LNCAP (cell line): ENCODE results near the gene TRIO.

Experiments
- TF ChIP-seq, protein P1 (sequence below): fragments of 450-650 bp; IDR thresholded peaks from 2 replicates; pipeline ENCODE4 v1.5.1; 2017; ENCODE audit warnings: mild to moderate bottlenecking

TRIO gene

DNA sequence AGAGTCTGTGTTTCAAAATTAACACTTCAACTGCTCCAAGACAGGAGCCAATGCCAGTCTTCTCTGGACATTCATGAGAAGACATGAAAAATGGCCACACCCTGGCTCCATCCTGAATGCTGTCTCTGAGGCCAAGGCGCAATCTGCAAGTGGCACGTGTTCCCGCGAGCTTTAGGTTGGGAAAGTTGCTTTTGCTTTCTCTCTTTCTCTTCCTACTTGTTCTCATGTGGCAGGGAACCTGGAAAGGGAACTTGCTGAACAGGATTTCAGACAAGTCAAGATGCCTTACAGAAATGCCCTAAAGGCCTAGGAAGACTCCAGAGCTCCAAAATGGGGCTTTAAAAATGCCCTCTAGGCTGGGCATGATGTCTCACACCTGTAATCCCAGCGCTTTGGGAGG is 346.5 kb downstream of the TRIO start:
- TF ChIP-seq, protein P1, sequence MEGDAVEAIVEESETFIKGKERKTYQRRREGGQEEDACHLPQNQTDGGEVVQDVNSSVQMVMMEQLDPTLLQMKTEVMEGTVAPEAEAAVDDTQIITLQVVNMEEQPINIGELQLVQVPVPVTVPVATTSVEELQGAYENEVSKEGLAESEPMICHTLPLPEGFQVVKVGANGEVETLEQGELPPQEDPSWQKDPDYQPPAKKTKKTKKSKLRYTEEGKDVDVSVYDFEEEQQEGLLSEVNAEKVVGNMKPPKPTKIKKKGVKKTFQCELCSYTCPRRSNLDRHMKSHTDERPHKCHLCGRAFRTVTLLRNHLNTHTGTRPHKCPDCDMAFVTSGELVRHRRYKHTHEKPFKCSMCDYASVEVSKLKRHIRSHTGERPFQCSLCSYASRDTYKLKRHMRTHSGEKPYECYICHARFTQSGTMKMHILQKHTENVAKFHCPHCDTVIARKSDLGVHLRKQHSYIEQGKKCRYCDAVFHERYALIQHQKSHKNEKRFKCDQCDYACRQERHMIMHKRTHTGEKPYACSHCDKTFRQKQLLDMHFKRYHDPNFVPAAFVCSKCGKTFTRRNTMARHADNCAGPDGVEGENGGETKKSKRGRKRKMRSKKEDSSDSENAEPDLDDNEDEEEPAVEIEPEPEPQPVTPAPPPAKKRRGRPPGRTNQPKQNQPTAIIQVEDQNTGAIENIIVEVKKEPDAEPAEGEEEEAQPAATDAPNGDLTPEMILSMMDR = no peak

GRCh38 chr5:14490309-14490711 is 347.2 kb downstream of the TRIO start:
- TF ChIP-seq, protein P1 = no peak

GRCh38 chr5:14491015-14491915 is 348.1 kb downstream of the TRIO start:
- TF ChIP-seq, protein P1 = no peak

GRCh38 chr5:14492331-14492964 is 349.3 kb downstream of the TRIO start:
- TF ChIP-seq, protein P1 = no peak

DNA sequence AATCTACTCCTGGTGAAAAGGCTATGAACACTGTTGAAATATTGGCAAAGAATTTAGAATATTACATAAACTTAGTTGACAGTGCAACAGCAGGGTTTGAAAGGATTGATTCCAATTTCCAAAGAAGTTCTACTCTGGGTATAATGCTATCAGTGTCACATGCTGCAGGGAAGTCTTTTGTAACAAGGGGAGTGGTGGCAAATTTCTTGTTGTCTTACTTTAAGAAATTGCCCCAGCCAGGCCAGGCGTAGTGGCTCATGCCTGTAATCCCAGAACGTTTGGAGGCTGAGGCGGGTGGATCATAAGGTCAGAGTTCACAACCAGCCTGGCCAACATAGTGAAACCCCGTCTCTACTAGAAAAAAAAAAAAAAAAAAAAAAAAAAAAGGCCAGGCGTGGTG is 352.2 kb downstream of the TRIO start:
- TF ChIP-seq, protein P1 = no peak

DNA sequence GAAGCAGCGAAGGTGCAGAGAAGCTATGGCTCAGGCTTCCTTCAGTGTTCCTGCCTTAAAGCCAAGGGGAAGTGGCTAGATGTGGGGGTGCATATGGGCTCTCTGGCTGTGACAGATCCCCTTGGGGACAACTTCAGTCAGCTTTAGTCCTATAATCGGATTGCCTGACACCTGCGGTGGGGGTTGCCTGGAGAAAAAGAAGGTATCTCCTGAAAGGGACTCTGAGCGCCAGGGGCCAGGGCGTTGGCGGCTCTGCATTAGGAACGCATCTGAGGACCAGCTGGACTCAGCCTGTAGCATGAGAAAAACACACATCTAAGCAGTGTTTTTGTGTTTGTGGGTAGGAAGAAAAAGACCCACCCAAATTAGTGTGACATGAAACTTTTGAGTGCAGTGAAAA is 354.2 kb downstream of the TRIO start:
- TF ChIP-seq, protein P1 = no peak

DNA sequence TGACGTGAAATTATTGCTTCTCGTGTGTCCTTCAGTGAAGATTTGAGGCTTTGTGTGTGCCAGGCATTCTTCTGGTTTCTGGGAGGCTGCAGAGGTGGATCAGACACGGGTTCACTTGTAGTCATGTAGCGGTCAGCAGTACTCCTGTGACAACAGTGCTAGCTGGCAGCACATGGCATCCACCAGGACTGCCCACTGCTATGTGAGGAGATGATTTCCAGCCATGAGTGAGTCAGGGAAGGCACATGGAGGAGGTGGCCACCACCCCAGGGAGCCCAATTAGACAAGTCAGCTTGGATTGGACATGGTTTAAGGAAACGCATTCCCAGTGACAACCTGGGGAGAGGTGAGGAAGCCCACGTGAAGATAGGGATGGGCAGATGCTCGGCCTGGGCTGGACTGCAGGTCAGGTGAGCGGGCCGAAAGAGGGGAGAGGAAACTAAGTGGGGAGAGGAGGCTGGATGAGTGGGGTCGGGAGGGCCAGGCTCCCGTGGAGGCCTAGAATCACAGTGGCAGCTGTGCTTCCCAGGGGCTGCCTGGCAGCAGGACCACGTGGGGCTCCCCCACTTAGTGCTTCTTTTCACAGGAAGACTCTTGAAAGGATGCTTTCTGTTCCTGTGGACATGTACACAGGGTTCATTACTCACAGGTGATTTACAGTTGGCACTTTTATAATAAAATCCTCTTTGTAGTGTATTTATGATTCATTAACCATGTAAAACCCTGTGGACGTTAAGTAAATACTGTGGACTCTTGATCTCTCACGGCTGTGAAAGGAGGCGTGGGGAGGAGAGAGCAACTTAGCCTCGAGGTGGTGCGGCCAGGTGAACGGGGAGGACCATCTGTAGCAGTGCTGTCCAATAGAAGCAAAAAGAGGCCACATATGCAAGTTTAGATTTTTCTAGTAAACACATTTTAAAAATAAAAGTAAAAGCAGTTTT is 358.5 kb downstream of the TRIO start:
- TF ChIP-seq, protein P1 = no peak
